H1 (cell line): Measurements from ENCODE around the gene KISS1. TPM values are rescaled to one million over a fixed set of nuclear protein-coding genes. Genes with fewer than 3 reads are reported as not detected.
A peak's percentile ranks its signal among the peaks of the same experiment; 100 is the strongest.

Experiments used
- CTCF ChIA-PET: fragments of 300-600 bp; sonication (Branson Sonifier 250); formaldehyde crosslinking; loops from one replicate; lab custom pipeline; 2021; ENCODE audit not compliant: partially characterized antibody; lab: Charles Lee
- POLR2A ChIA-PET: fragments of 300-600 bp; sonication (Branson Sonifier 250); formaldehyde crosslinking; loops from one replicate; lab custom pipeline; 2021; ENCODE audit warnings: inconsistent platforms; ENCODE audit not compliant: partially characterized antibody; lab: Charles Lee
- DNase-seq, 2 experiments: peaks; one replicate each; pipeline versions ENCODE4 v3.0.0 to v3.0.0-alpha.2; 2010 to 2022; ENCODE audit warnings: low spot score in 2 of 2, low read depth in 1 of 2, mixed read lengths in 1 of 2
- FAIRE-seq: peaks from 2 replicates; lab custom pipeline; 2011; peaks lifted over from hg19 to GRCh38; lab: Jason Lieb, UNC
- H2AFZ ChIP-seq: 2 replicates; pipeline ENCODE4 v1.8.1; 2012; ENCODE audit warnings: low read length, inconsistent platforms
- H2AK5ac ChIP-seq: 2 replicates; pipeline ENCODE4 v1.6.1; 2013; ENCODE audit warnings: low read depth, low read length
- H2BK120ac ChIP-seq: replicated peaks from 2 replicates; pipeline ENCODE3; 2013; ENCODE audit warnings: low read depth, low read length, inconsistent platforms
- H2BK12ac ChIP-seq: 2 replicates; pipeline ENCODE4 v1.6.1; 2013; ENCODE audit warnings: low read depth, low read length
- H2BK15ac ChIP-seq: 2 replicates; pipeline ENCODE4 v1.6.1; 2013; ENCODE audit warnings: low read length
- H2BK20ac ChIP-seq: 2 replicates; pipeline ENCODE4 v1.6.1; 2013; ENCODE audit warnings: low read length
- H2BK5ac ChIP-seq: 2 replicates; pipeline ENCODE4 v1.6.1; 2013; ENCODE audit warnings: low read depth, low read length
- H3K14ac ChIP-seq: 2 replicates; pipeline ENCODE4 v1.6.1; 2013; ENCODE audit warnings: inconsistent platforms; ENCODE audit not compliant: insufficient read length
- H3K18ac ChIP-seq: 2 replicates; pipeline ENCODE4 v1.6.1; 2013; ENCODE audit warnings: low read length; ENCODE audit errors: extremely low read depth
- H3K23ac ChIP-seq: 2 replicates; pipeline ENCODE4 v1.6.1; 2013; ENCODE audit warnings: inconsistent platforms; ENCODE audit not compliant: insufficient read length
- H3K23me2 ChIP-seq: 2 replicates; pipeline ENCODE4 v1.6.1; 2013; ENCODE audit warnings: low read depth, low read length
- H3K27ac ChIP-seq: 2 replicates; pipeline ENCODE4 v1.6.1; 2011; ENCODE audit warnings: low read depth, low read length, inconsistent platforms
- H3K27me3 ChIP-seq, 4 experiments: replicated peaks in 1 of 4; 1 replicate in 1 of 4; 2 replicates in 3 of 4; pipeline versions ENCODE4 v1.6.1 to v1.8.1; 2011 to 2013; ENCODE audit warnings: low read length in 3 of 4, mild to moderate bottlenecking in 3 of 4, inconsistent platforms in 2 of 4, mixed read lengths in 2 of 4, moderate library complexity in 1 of 4; ENCODE audit not compliant: control insufficient read depth in 3 of 4, insufficient read depth in 3 of 4; ENCODE audit errors: extremely low read depth in 1 of 4
- H3K36me3 ChIP-seq, 4 experiments: 2 replicates each; pipeline versions ENCODE4 v1.6.1 to v1.8.1; 2011 to 2013; ENCODE audit warnings: mild to moderate bottlenecking in 4 of 4, low read length in 3 of 4, moderate library complexity in 2 of 4, control low read depth in 1 of 4, inconsistent platforms in 1 of 4; ENCODE audit not compliant: insufficient read depth in 4 of 4, control insufficient read depth in 2 of 4
- H3K4ac ChIP-seq: replicated peaks from 2 replicates; pipeline ENCODE3; 2013; ENCODE audit warnings: low read length, low read depth, mixed read lengths, inconsistent platforms; ENCODE audit not compliant: insufficient read length
- H3K4me1 ChIP-seq, 4 experiments: replicated peaks in 1 of 4; 1 replicate in 1 of 4; 2 replicates in 3 of 4; pipeline versions ENCODE4 v1.6.1 to v1.8.1; 2011 to 2013; ENCODE audit warnings: low read length in 3 of 4, inconsistent platforms in 2 of 4, mixed read lengths in 1 of 4; ENCODE audit not compliant: insufficient read depth in 4 of 4, control insufficient read depth in 3 of 4
- H3K4me2 ChIP-seq, 2 experiments: 2 replicates each; pipeline versions ENCODE4 v1.6.1 to v1.8.1; 2011 to 2013; ENCODE audit warnings: low read depth in 2 of 2, low read length in 2 of 2, control low read depth in 1 of 2, inconsistent platforms in 1 of 2, mild to moderate bottlenecking in 1 of 2; ENCODE audit not compliant: insufficient read depth in 1 of 2
- H3K4me3 ChIP-seq, 4 experiments: fragments of 200-600, 300-600 bp in 1 of 4; sonication (generic), shearing (Covaris generic), sonication (Bioruptor Twin) in 1 of 4; 2 replicates each; pipeline versions ENCODE4 v1.5.1 to v1.8.1; 2011 to 2016; ENCODE audit warnings: low read length in 4 of 4, low read depth in 3 of 4, control low read depth in 2 of 4, inconsistent platforms in 2 of 4, mild to moderate bottlenecking in 2 of 4, mixed read lengths in 1 of 4, moderate library complexity in 1 of 4; ENCODE audit not compliant: insufficient read depth in 2 of 4; ENCODE audit errors: extremely low read depth in 1 of 4
- H3K56ac ChIP-seq: replicated peaks from 2 replicates; pipeline ENCODE3; 2013; ENCODE audit warnings: low read depth, mild to moderate bottlenecking, mixed read lengths, low read length, inconsistent platforms; ENCODE audit not compliant: insufficient read length
- H3K79me1 ChIP-seq: 2 replicates; pipeline ENCODE4 v1.6.1; 2013; ENCODE audit warnings: low read depth, low read length, control low read depth
- H3K79me2 ChIP-seq, 2 experiments: 2 replicates each; pipeline versions ENCODE4 v1.6.1 to v1.8.1; 2012 to 2013; ENCODE audit warnings: low read length in 2 of 2, mild to moderate bottlenecking in 2 of 2, inconsistent platforms in 1 of 2; ENCODE audit not compliant: insufficient read depth in 2 of 2, control insufficient read depth in 1 of 2
- H3K9ac ChIP-seq, 4 experiments: replicated peaks in 1 of 4; 1 replicate in 1 of 4; 2 replicates in 3 of 4; pipeline versions ENCODE4 v1.6.1 to v1.8.1; 2011 to 2013; ENCODE audit warnings: low read depth in 3 of 4, low read length in 3 of 4, control low read depth in 2 of 4, mild to moderate bottlenecking in 2 of 4, moderate library complexity in 2 of 4, inconsistent platforms in 1 of 4; ENCODE audit errors: extremely low read depth in 1 of 4
- H3K9me3 ChIP-seq, 2 experiments: 2 replicates each; pipeline versions ENCODE4 v1.6.1 to v1.8.1; 2012 to 2013; ENCODE audit warnings: mild to moderate bottlenecking in 2 of 2, moderate library complexity in 2 of 2, control low read depth in 1 of 2, inconsistent platforms in 1 of 2, low read depth in 1 of 2, low read length in 1 of 2, mixed read lengths in 1 of 2; ENCODE audit not compliant: insufficient read depth in 2 of 2
- H4K20me1 ChIP-seq, 2 experiments: replicated peaks in 1 of 2; 2 replicates each; pipeline versions ENCODE3 to v1.8.1; 2011 to 2013; ENCODE audit warnings: inconsistent platforms in 2 of 2, low read length in 2 of 2, mild to moderate bottlenecking in 1 of 2; ENCODE audit not compliant: insufficient read depth in 2 of 2, control insufficient read depth in 1 of 2
- H4K5ac ChIP-seq: 2 replicates; pipeline ENCODE4 v1.6.1; 2013; ENCODE audit warnings: low read length, low read depth, mixed read lengths, inconsistent platforms; ENCODE audit not compliant: insufficient read length
- H4K8ac ChIP-seq: 2 replicates; pipeline ENCODE4 v1.8.0; 2013; ENCODE audit warnings: mild to moderate bottlenecking, moderate library complexity, low read length, inconsistent platforms; ENCODE audit not compliant: insufficient read depth; ENCODE audit errors: extremely low read depth
- H4K91ac ChIP-seq: replicated peaks from 2 replicates; pipeline ENCODE3; 2013; ENCODE audit warnings: low read length, mixed read lengths, inconsistent platforms; ENCODE audit not compliant: insufficient read length
- BACH1 ChIP-seq: IDR thresholded peaks from 2 replicates; pipeline ENCODE4 v1.6.1; 2012; ENCODE audit warnings: low read length, improper control_type of control experiment
- CREB1 ChIP-seq: IDR thresholded peaks from 2 replicates; pipeline ENCODE4 v1.6.1; 2012; ENCODE audit warnings: inconsistent platforms
- CTBP2 ChIP-seq: IDR thresholded peaks from 2 replicates; pipeline ENCODE4 v1.7.0; 2011; ENCODE audit warnings: borderline replicate concordance, mild to moderate bottlenecking, moderate library complexity, mixed read lengths, low read length; ENCODE audit not compliant: insufficient read depth, insufficient read length
- EGR1 ChIP-seq: IDR thresholded peaks from 2 replicates; pipeline ENCODE4 v1.6.1; 2011; ENCODE audit warnings: low read depth, low read length, borderline replicate concordance
- JUND ChIP-seq: IDR thresholded peaks from 2 replicates; pipeline ENCODE4 v1.6.1; 2011; ENCODE audit warnings: mild to moderate bottlenecking, improper control_type of control experiment, low read length
- MAX ChIP-seq: IDR thresholded peaks from 2 replicates; pipeline ENCODE4 v1.6.1; 2012; ENCODE audit warnings: inconsistent platforms
- RAD21 ChIP-seq, 2 experiments: IDR thresholded peaks in 1 of 2; conservative IDR thresholded peaks in 1 of 2; 2 replicates each; pipeline ENCODE4 v1.6.1; 2011; ENCODE audit warnings: low read depth in 2 of 2, low read length in 2 of 2, improper control_type of control experiment in 1 of 2, inconsistent platforms in 1 of 2, mild to moderate bottlenecking in 1 of 2, moderate library complexity in 1 of 2
- TAF1 ChIP-seq: IDR thresholded peaks from 2 replicates; pipeline ENCODE4 v1.6.1; 2011; ENCODE audit warnings: mild to moderate bottlenecking, low read depth, low read length
- TAF7 ChIP-seq: optimal IDR thresholded peaks from 2 replicates; pipeline ENCODE3; 2011; ENCODE audit warnings: low read depth, mild to moderate bottlenecking, inconsistent platforms, low read length, moderate library complexity, borderline replicate concordance
- TCF12 ChIP-seq: IDR thresholded peaks from 2 replicates; pipeline ENCODE4 v1.6.1; 2011; ENCODE audit warnings: low read depth, mild to moderate bottlenecking, low read length
- YY1 ChIP-seq: IDR thresholded peaks from 2 replicates; pipeline ENCODE4 v1.6.1; 2011; ENCODE audit warnings: low read depth, mild to moderate bottlenecking, low read length
- ZNF274 ChIP-seq: IDR thresholded peaks from 2 replicates; pipeline ENCODE4 v1.7.0; 2012; ENCODE audit warnings: low read length, borderline replicate concordance; ENCODE audit errors: extremely low read depth
- WGBS, 2 experiments: shearing (Covaris generic) in 1 of 2; methylation state at CpG; one replicate each; pipeline versions ENCODE4 v1.1.6 to v1.1.7; 2013 to 2015; ENCODE audit warnings: low lambda C conversion rate in 2 of 2, mixed read lengths in 2 of 2, inconsistent platforms in 1 of 2, low coverage in 1 of 2, missing lambda C conversion rate in 1 of 2; ENCODE audit not compliant: insufficient replicate concordance in 2 of 2, insufficient coverage in 1 of 2, insufficient read length in 1 of 2; ENCODE audit errors: extremely low coverage in 1 of 2, missing lambda C conversion rate in 1 of 2; 5-methylcytosine and 5-hydroxymethylcytosine counted together
- polyA plus RNA-seq, 7 experiments: library from polyadenylated mRNA; depleted of rRNA in 3 of 7; stranded (reverse) in 5 of 7; unstranded in 2 of 7; fragments of >200 nt in 5 of 7; fragments of 200-250 nt in 2 of 7; gene quantifications; 1 replicate in 5 of 7; 2 replicates in 1 of 7; 4 replicates in 1 of 7; pipeline versions ENCODE4 v1.2.1 to v1.2.3, GENCODE V29; 2011 to 2013; ENCODE audit warnings: missing spikeins in 2 of 7, mixed read lengths in 2 of 7
- total RNA-seq: library from RNA; stranded (reverse); fragmentation: NEBNext Ultra II Directional; extraction: Animal tissue kit (Norgen Biotek cat#: 25700); gene quantifications from 2 replicates; pipeline ENCODE4 v1.2.1, GENCODE V29; 2021

KISS1 gene
- total and polyA plus RNA-seq, 2 of the 8 experiments (the other 6 are each of a cell fraction or from before 2014, with no cell fraction given): 0.71 TPM; not detected in 1

- no peak overlapping the region for H2BK20ac ChIP-seq
- H4K8ac ChIP-seq: no peak overlapping the region
- no peaks in the 10 kb centered on the region for H3K9me3 ChIP-seq
- H3K4ac ChIP-seq: no peak overlapping the region
- no peak overlapping the region for H3K9ac ChIP-seq
- no peaks in the 10 kb centered on the region for H3K79me2 ChIP-seq
- H4K5ac ChIP-seq: no peak overlapping the region
- H3K23me2 ChIP-seq: no peaks in the 10 kb centered on the region
- CTCF ChIA-PET: interaction anchor here (0.6 to 12.6 kb wide), 60 partner anchors 9 to 336 kb away, joined by 3 to 360 read pairs (median 5); partner anchors contain the start of genes ETNK2, GOLT1A, KISS1 and PLEKHA6
- DNase-seq: peak; percentile 41 to 100
- 24% methylated on average over 13 of the region's 13 CpGs; no CpG with 5 or more reads in 1 of the 2 experiments for WGBS, 2 experiments
- H2BK12ac ChIP-seq: no peak overlapping the region
- H2AK5ac ChIP-seq: no peak overlapping the region
- no peak overlapping the region for H3K56ac ChIP-seq
- POLR2A ChIA-PET: interaction anchor here (0.9 to 2.0 kb wide), 4 partner anchors 10 to 345 kb away, joined by 3 to 11 read pairs (median 4); partner anchors contain the start of genes KISS1 and SNRPE
- H3K23ac ChIP-seq: no peak overlapping the region
- no peak for FAIRE-seq
- peaks cover 3% of the 10 kb centered on the region; the same call in 1 of the 2 replicates for H3K79me1 ChIP-seq
- no peak overlapping the region for H2BK5ac ChIP-seq
- H4K20me1 ChIP-seq: peaks cover 0 to 4% of the 10 kb centered on the region in 2 experiments
- H3K27ac ChIP-seq: no peak overlapping the region
- H3K36me3 ChIP-seq: no peaks in the 10 kb centered on the region
- no peak overlapping the region for H2AFZ ChIP-seq
- H3K4me3 ChIP-seq: no peak overlapping the region
- H2BK15ac ChIP-seq: no peak overlapping the region
- no peaks in the 10 kb centered on the region for H3K27me3 ChIP-seq
- no peak overlapping the region for H2BK120ac ChIP-seq
- H3K4me1 ChIP-seq: peaks cover 0 to 2% (median 2%) of the 10 kb centered on the region in 4 experiments; a peak in 4 of 7 replicates
- no peak overlapping the region for H3K14ac ChIP-seq
- no peak overlapping the region for H3K4me2 ChIP-seq
- H3K18ac ChIP-seq: no peak overlapping the region; the same call in 1 of the 2 replicates
- no peak overlapping the region for H4K91ac ChIP-seq
- TF ChIP-seq MAX: peak; percentile 69
- no peak for TF ChIP-seq TAF1
- peak; percentile 26 for TF ChIP-seq CTBP2
- TF ChIP-seq TCF12: 0 out of 2 replicates have a peak, but pooled peaks have one; percentile 13
- TF ChIP-seq TAF7: no peak
- 0 out of 2 replicates have a peak, but pooled peaks have one; percentile 30 for TF ChIP-seq EGR1
- TF ChIP-seq RAD21 (IDR thresholded peaks at IDR 0.05 in 1 of 2, conservative IDR thresholded peaks at IDR 0.05 in 1 of 2; ENCODE audit: low read depth in 2 of 2, low read length in 2 of 2): peak; percentile 72 to 81
- no peak for TF ChIP-seq BACH1
- TF ChIP-seq JUND: peak; percentile 56
- TF ChIP-seq CREB1: peak; percentile 61; the same call in 1 of the 2 replicates
- TF ChIP-seq YY1: 0 out of 2 replicates have a peak, but pooled peaks have one; percentile 38
- no peak for TF ChIP-seq ZNF274
These were observed 10.9 kb upstream of the KISS1 start for GRCh38 chr1:204207136-204207616.
